ENCODE data around the gene PRDM4.

The PRDM4 gene

GRCh38 chr12:107760809-107761501, at the start of gene PRDM4:
PRDM4 (minus strand) TSS chr12:107761137; CDS start chr12:107760515, 622 bp downstream.
- DNase-seq = peak; percentile 84 to 86

- DNase-seq = no peak
Observed at GRCh38 chr12:107807471-107808150, 46.7 kb upstream of the PRDM4 start.

- DNase-seq = no peak
Observed at GRCh38 chr12:107805488-107806180, 44.7 kb upstream of the PRDM4 start.

- DNase-seq = no peak
Observed at GRCh38 chr12:107803092-107803491, 42.2 kb upstream of the PRDM4 start.

- DNase-seq = no peak
Observed at GRCh38 chr12:107801150-107801549, 40.2 kb upstream of the PRDM4 start.

GRCh38 chr12:107798580-107798979, 37.6 kb upstream of the PRDM4 start:
- no peak for DNase-seq

- DNase-seq = no peak
Observed at GRCh38 chr12:107794451-107794850, 33.5 kb upstream of the PRDM4 start.

GRCh38 chr12:107791465-107792089, 30.6 kb upstream of the PRDM4 start:
- no peak for DNase-seq

GRCh38 chr12:107788690-107789458, 27.9 kb upstream of the PRDM4 start:
- no peak for DNase-seq

GRCh38 chr12:107788281-107788680, 27.3 kb upstream of the PRDM4 start:
- no peak for DNase-seq

GRCh38 chr12:107783406-107784376, 22.8 kb upstream of the PRDM4 start:
- no peak for DNase-seq

- DNase-seq = no peak
Observed at GRCh38 chr12:107782067-107782466, 21.1 kb upstream of the PRDM4 start.

GRCh38 chr12:107780298-107780697, 19.4 kb upstream of the PRDM4 start:
- DNase-seq = no peak

- DNase-seq = no peak
Observed at GRCh38 chr12:107779077-107779831, 18.3 kb upstream of the PRDM4 start.

- DNase-seq = no peak
Observed at GRCh38 chr12:107778383-107779025, 17.6 kb upstream of the PRDM4 start.

- no peak for DNase-seq
Observed at GRCh38 chr12:107776171-107776570, 15.2 kb upstream of the PRDM4 start.

GRCh38 chr12:107775093-107775721, 14.3 kb upstream of the PRDM4 start:
- no peak for DNase-seq

GRCh38 chr12:107774349-107775029, 13.6 kb upstream of the PRDM4 start, which contains the start of gene ASCL4:
ASCL4 (plus strand) TSS chr12:107774704; CDS start chr12:107775219, 515 bp downstream.
- DNase-seq = no peak

GRCh38 chr12:107767466-107767865, 6.5 kb upstream of the PRDM4 start:
- no peak for DNase-seq

Data from SW 1271 (cell line).